ENCODE data around the gene MMP28.
"Not testable (repeated sequence)": the region's sequence is repeated elsewhere in the genome, so short reads cannot be mapped to it uniquely, and the experiment has no call there.

The MMP28 gene

GRCh38 chr17:35757243-35757642, 38.2 kb downstream of the MMP28 start:
- DNase-seq (ENCODE audit: extremely low read depth, low read depth) = no peak
- TF ChIP-seq CTCF (IDR thresholded peaks at IDR 0.05; ENCODE audit: low read depth, low read length) = no peak

- no peak for DNase-seq (ENCODE audit: extremely low read depth, low read depth)
- TF ChIP-seq CTCF (IDR thresholded peaks at IDR 0.05; ENCODE audit: low read depth, low read length) = no peak
Observed at GRCh38 chr17:35752945-35753764, 42.3 kb downstream of the MMP28 start, which contains the start of gene GAS2L2. Gene GAS2L2 (minus strand): TSS chr17:35753239. CDS start chr17:35752850, 389 bp downstream.

- TF ChIP-seq CTCF (IDR thresholded peaks at IDR 0.05; ENCODE audit: low read depth, low read length) = no peak
- no peak for DNase-seq (ENCODE audit: extremely low read depth, low read depth)
Observed at GRCh38 chr17:35752471-35752870, 43.0 kb downstream of the MMP28 start.

GRCh38 chr17:35751541-35751940, 43.9 kb downstream of the MMP28 start:
- DNase-seq (ENCODE audit: extremely low read depth, low read depth) = not testable (repeated sequence)

- no peak for TF ChIP-seq CTCF (IDR thresholded peaks at IDR 0.05; ENCODE audit: low read depth, low read length)
Observed at GRCh38 chr17:35750526-35751395, 44.7 kb downstream of the MMP28 start.

GRCh38 chr17:35749560-35750412, 45.7 kb downstream of the MMP28 start:
- TF ChIP-seq CTCF (IDR thresholded peaks at IDR 0.05; ENCODE audit: low read depth, low read length) = no peak
- no peak for DNase-seq (ENCODE audit: extremely low read depth, low read depth)

More at GRCh38 chr17:35750526-35751395, 44.7 kb downstream of the MMP28 start:
- no peak for DNase-seq (ENCODE audit: extremely low read depth, low read depth)

- no peak for TF ChIP-seq CTCF (IDR thresholded peaks at IDR 0.05; ENCODE audit: low read depth, low read length)
- no peak for DNase-seq (ENCODE audit: extremely low read depth, low read depth)
Observed at GRCh38 chr17:35748979-35749378, 46.5 kb downstream of the MMP28 start.
